ENCODE measurements around the gene MPHOSPH9.

Gene MPHOSPH9

DNA sequence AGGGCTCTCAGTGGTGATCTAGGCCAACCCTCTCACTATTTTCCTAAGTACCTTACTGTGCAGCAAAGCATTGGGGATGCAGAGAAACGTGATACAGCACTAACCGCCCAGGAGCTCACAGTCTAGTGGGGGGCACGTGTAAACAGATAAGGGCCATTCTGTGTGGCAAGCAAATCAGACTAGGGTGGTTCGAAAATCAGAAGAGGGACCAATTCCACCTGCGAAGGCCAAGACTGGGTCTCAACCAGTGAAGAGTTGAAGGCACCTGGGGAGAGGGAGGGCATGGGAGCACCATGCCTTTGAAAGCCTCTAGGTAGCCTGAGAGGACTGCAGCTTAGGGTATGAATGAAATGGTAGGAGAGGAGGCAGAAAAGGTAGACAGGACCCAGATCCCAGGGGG, 84.3 kb downstream of the MPHOSPH9 start:
- no peak for DNase-seq

DNA sequence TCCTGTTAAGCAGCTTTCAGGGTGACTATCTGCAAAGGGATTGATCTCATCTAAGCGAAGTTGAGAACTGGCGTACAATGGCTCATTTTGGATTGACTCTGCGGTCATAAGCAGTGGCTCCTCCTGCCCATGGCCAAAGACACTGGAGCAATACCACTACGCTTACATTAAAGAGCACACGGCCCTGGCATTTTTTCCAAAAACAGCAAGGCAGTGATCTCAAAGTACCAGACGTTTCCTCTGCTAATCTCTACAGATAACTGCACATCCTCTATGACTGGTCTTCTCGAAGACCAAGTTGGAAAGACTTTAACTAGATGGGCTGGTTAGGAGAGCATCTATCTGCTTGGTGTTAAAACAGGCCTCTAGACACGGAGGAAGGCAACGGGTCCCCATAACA, 84.7 kb downstream of the MPHOSPH9 start:
- no peak for DNase-seq

GRCh38 chr12:123145211-123145610, 87.7 kb downstream of the MPHOSPH9 start:
- no peak for DNase-seq

DNA sequence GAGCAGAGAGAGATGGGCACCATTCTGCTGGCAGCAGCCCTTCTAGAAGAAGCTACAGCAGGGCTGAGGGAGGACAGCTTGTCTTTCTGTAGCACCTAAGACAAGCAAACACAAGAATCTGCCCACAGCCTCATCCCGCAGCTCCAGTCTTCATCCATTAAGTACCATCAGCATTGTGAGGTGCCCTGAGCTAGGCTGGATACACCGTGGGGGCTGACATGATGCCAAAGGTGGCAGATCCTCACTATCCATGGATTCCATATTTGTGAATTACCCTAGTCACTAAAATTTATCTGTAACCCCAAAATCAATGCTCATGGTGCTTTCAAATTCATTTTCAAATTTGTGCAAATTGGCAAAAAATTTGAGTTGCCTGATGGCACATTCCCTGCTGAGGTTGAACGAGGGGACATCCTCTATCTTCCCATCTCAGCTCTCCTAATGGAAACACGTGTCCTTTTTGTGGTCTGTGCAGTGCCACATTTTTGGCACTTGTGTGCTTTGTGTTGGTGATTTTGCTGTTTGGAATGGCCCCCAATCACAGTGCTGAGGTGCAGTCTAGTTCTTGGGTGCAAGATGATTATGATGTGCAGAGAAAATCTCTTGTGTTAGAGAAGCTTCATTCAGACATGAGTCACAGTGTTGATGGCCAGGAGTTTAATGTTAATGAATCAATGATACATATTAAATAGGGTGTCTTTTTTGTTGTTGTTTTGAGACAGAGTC, 89.0 kb downstream of the MPHOSPH9 start:
- no peak for DNase-seq

DNA sequence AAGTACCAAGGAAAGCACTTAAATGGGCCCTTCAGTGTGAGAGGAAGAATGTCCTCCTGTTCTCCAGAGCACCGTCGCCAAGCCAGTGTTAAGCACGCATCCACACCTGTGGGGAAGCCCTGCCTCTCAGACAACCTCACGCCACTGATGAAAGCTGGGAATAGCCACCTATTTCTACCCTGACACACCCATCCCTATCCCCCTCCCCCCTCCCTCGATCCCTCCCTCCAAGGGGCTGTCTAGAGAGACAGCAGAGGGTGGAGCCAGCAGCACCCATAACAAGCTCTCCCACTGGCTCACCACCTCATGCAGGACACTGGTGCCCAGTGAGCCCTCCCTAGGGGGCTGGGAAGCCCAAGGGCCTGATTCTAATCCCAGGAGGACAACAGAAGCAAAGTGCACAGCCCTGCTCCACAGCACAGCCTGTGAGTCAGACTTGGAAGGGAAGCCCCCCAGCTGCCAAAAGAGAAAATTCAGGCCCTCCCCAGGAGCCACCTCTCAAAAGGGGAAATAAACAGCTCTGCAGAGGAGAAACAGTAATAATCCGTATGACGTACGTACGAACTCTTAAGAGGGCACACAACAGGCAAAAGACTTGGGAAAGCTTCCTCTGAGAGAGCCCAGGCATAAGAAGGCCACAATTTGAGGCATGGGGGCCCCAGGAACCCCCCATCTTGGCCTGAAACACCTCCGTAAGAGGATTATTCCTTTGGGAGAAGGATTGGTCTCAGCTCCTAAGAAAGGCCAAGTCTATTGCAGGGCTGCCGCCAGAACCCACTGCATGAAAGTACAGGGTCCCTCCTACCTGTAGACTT, 89.8 kb downstream of the MPHOSPH9 start:
- DNase-seq = no peak

DNA sequence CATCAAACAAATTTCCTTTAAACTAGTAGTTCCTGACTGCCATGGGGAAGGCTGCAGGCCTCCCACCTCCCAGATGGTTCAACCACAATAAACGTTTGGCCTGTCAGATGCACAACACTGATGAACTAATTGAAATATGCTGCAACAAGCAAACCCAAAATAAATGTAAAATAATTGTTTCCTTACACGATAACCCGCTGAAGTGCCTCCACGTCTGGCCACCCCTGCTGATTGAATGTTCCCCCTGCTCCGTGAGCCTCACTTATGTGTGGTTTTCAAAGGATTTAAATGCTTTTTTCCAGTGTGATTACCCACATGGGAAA, 90.5 kb downstream of the MPHOSPH9 start:
- DNase-seq = no peak

DNA sequence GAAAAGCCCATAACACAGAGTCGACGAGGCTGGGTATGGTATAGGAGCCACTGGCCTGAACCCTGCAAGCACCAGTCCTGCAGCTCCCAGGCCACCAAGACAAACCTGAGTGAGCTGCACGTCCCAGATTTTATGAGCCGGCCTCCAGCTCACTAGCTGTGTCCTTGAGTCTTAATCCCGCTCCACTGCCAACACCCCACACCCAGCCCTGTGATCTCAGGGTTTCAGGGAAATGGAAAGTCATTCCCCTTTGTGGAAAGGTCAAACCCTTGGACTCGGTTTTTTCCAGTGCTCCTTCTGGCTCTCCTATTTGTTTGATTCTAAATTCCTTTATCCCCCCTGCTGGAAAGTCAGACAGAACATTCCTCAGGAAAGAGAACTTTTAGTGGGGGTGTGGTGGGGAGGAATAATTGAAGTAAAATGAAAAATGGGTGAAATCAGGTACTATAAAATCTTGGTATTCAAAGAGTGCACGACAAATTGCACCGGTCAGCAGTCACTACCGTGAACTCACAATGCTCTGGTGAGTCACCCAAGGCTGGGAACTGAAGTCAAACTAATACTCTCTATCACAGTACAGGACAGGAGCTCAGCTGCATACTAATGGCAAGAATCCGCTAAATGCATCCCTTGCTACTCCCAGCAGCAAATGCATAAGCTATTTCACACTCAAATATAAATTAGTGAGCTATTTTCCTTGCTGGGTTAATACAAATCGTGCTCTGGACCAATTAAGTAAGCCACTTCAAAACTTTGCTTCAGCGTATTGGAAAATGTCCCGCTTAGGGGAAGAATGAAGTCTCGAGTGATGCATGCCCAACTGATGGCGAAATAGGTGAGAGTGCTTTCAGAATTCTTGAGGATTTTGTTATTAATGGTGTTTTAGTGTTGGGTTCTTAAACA, 91.1 kb downstream of the MPHOSPH9 start:
- no peak for DNase-seq

- no peak for DNase-seq
These were observed 92.0 kb downstream of the MPHOSPH9 start for GRCh38 chr12:123140676-123141614.

- DNase-seq = peak; percentile 35
These were observed 92.8 kb downstream of the MPHOSPH9 start for GRCh38 chr12:123139926-123140675.

- no peak for DNase-seq
These were observed 97.3 kb downstream of the MPHOSPH9 start for GRCh38 chr12:123135688-123136087.

GRCh38 chr12:123134826-123135225, 98.1 kb downstream of the MPHOSPH9 start:
- no peak for DNase-seq

DNA sequence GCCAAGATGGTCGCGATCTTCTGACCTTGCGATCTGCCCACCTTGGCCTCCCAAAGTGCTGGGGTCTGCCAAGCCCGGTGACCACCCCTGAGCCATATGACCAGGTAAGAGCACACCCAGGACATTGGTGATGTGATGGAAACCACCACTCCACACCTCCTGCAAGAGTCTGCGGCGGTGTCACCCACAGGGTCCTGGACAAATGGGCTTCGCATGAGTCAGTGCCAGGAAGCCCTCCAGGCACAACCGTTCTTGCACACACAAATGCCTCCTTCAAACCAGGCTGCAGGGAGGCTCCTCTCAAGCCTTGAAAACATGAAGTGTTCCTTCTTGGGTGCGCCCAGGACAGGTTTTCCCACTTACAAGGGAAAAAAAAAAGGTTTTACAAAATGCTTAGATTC, 98.7 kb downstream of the MPHOSPH9 start:
- no peak for DNase-seq

DNA sequence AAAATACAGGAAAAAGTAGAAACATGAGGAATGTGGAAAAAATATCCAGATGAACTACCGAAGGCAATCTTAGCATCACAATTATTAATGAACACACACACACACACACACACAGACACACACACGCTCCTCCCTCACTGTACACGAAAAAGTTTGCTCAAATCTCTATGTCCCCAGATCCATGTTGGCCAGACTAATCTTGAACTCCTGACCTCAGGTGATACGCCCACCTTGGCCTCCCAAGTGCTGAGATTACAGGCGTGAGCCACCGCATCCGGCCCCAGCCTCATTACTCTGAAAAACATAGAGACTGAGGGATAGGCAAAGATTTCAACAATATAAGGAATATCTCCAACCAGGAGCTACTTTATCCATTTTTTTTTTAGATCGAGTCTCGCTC, 99.2 kb downstream of the MPHOSPH9 start:
- no peak for DNase-seq

- DNase-seq = no peak
These were observed 99.9 kb downstream of the MPHOSPH9 start for GRCh38 chr12:123132951-123133619.

DNA sequence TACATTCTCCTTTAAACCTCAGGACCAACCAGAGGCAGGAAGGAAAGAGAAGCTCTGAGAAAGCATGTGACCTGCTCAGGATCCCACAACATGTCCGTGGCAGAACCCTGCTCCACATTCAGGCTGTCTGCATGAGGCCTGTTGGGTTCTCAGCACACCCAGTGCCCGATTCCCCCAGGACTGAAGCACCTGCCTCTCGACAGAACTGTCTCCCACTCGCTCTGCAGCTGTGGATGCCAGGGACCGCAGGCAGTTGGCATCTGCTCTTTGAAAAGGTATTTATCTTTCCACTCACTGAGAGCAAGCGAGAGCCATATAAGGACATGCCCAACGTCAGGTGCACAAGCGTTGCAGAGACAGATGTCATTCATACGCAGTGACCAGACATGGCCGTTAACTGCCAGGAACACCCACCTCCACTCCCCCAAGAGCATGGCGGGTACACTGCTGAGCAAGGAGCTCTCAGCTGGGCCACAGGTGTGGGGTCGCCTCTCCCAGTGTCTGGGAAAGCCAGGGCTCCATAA, 101.0 kb downstream of the MPHOSPH9 start:
- DNase-seq = no peak

GRCh38 chr12:123131291-123131832, 101.6 kb downstream of the MPHOSPH9 start:
- DNase-seq = no peak

DNA sequence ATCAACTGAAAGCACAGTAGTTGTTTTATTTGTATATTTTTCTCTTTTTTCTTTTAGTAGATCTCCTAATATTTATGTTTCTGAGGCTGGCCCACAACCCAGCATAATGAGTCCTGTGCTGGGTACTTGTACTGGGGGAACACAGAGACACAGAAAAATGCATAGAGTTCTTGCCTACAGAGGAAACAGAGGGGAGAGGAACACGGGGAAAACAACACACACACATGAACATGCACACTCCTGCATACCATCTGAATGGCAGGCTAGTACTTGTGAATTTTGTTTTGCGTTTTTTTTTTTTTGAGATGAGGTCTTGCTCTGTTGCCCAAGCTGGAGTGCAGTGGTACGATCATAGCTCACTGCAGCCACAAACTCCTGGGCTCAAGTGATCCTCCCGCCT, 103.3 kb downstream of the MPHOSPH9 start:
- no peak for DNase-seq

DNA sequence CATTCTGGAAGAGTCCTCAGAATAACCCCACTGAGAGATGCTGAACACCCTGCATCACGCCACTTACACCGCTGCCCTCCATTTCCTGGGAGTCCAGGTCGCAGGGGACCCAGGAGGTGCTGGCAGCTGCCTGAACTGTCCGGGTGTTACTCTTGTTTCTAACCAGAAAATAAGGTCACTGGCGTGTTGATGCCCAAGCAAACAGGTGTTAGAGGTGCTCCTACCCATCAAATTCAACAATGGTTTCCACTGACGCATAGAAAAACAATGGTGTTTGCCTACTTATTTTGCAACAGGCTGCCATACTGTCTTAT, 105.8 kb downstream of the MPHOSPH9 start:
- no peak for DNase-seq

GRCh38 chr12:123126294-123127181, 106.4 kb downstream of the MPHOSPH9 start:
- no peak for DNase-seq

- DNase-seq = no peak
These were observed 110.3 kb downstream of the MPHOSPH9 start for GRCh38 chr12:123122626-123123025.
